HCT116 (cell line): ENCODE results near the gene RTN4RL1. TPM values are rescaled to one million over a fixed set of nuclear protein-coding genes. Genes with fewer than 3 reads are reported as not detected.

Experiments
- ATAC-seq: fragments of 200-7000 bp; cut with Tn5 transposase; 2 replicates; pipeline ENCODE4 v1.9.1; 2020; ENCODE audit warnings: mild to moderate bottlenecking, moderate library complexity
- BruUV-seq: library from RNA; stranded (reverse); fragments of 400-500 nt; replicated peaks from 2 replicates; lab custom pipeline; 2021; lab: Mats Ljungman, UMichigan
- CTCF ChIA-PET: fragments of 300-600 bp; sonication (Branson Sonifier 250); formaldehyde crosslinking; loops from one replicate; lab custom pipeline; 2021; ENCODE audit warnings: antibody characterized with exemption; lab: Charles Lee
- POLR2A ChIA-PET: fragments of 300-600, 350-600 bp; sonication (Branson Sonifier 250); formaldehyde crosslinking; loops from one replicate; lab custom pipeline; 2021; ENCODE audit warnings: antibody characterized with exemption; lab: Charles Lee
- RAD21 ChIA-PET, 2 experiments: fragments of 300-600 bp; sonication (Branson Sonifier 250); formaldehyde crosslinking; loops; one replicate each; lab custom pipeline; 2023; ENCODE audit warnings: low total read pairs in 2 of 2; ENCODE audit not compliant: uncharacterized antibody in 2 of 2, unreplicated experiment in 2 of 2, low non-redundant PET in 1 of 2; lab: Charles Lee
- DNase-seq: peaks from one replicate; pipeline ENCODE4 v3.0.0-alpha.2; 2010; ENCODE audit warnings: low read depth, low spot score
- H2AFZ ChIP-seq: fragments of 200-600 bp; shearing (Covaris generic), sonication (generic); 2 replicates; pipeline ENCODE4 v1.6.1; 2017; ENCODE audit warnings: low read depth, mixed run types, mixed read lengths, antibody characterized with exemption, low read length; ENCODE audit not compliant: poor library complexity, severe bottlenecking
- H3K27ac ChIP-seq: 2 replicates; pipeline ENCODE4 v1.5.1; 2012; ENCODE audit warnings: low read depth, low read length
- H3K27me3 ChIP-seq: fragments of 200-600 bp; sonication (generic); 2 replicates; pipeline ENCODE4 v1.6.1; 2016; ENCODE audit warnings: mixed run types, low read length, mixed read lengths; ENCODE audit not compliant: insufficient read depth
- H3K36me3 ChIP-seq, 2 experiments: fragments of 200-500 bp in 1 of 2; fragments of 200-600 bp in 1 of 2; sonication (Bioruptor generic) in 1 of 2; sonication (generic) in 1 of 2; 2 replicates each; pipeline versions ENCODE4 v1.5.1 to v1.6.1; 2014 to 2016; ENCODE audit warnings: low read length in 2 of 2, inconsistent platforms in 1 of 2, mixed read lengths in 1 of 2, mixed run types in 1 of 2; ENCODE audit not compliant: insufficient read depth in 2 of 2, control insufficient read depth in 1 of 2
- H3K4me1 ChIP-seq, 2 experiments: fragments of 200-600 bp in 1 of 2; sonication (generic) in 1 of 2; 2 replicates each; pipeline versions ENCODE4 v1.5.1 to v1.6.1; 2012 to 2017; ENCODE audit warnings: low read length in 2 of 2, inconsistent platforms in 1 of 2, mild to moderate bottlenecking in 1 of 2, mixed read lengths in 1 of 2, mixed run types in 1 of 2, moderate library complexity in 1 of 2; ENCODE audit not compliant: insufficient read depth in 2 of 2, control insufficient read depth in 1 of 2
- H3K4me2 ChIP-seq: fragments of 200-600 bp; sonication (generic); 2 replicates; pipeline ENCODE4 v1.6.1; 2017; ENCODE audit warnings: mixed run types, low read length, mixed read lengths
- H3K4me3 ChIP-seq, 2 experiments: fragments of 200-600 bp in 1 of 2; sonication (generic) in 1 of 2; replicated peaks in 1 of 2; 2 replicates each; pipeline ENCODE4 v1.5.1; 2011 to 2016; ENCODE audit warnings: low read length in 2 of 2, control low read depth in 1 of 2, low read depth in 1 of 2, mild to moderate bottlenecking in 1 of 2, mixed read lengths in 1 of 2, mixed run types in 1 of 2
- H3K79me2 ChIP-seq: fragments of 200-600 bp; sonication (generic); 2 replicates; pipeline ENCODE4 v1.6.1; 2017; ENCODE audit warnings: mild to moderate bottlenecking, mixed run types, low read length, moderate library complexity, mixed read lengths; ENCODE audit not compliant: insufficient read depth
- H3K9ac ChIP-seq: fragments of 200-600 bp; sonication (generic); 2 replicates; pipeline ENCODE4 v1.6.1; 2016; ENCODE audit warnings: low read length, mixed read lengths
- H3K9me2 ChIP-seq: fragments of 200-600 bp; sonication (generic), shearing (Covaris generic); 2 replicates; pipeline ENCODE4 v1.6.1; 2017; ENCODE audit warnings: mixed run types, mild to moderate bottlenecking, moderate library complexity; ENCODE audit not compliant: insufficient read depth
- H3K9me3 ChIP-seq, 2 experiments: fragments of 200-500 bp in 1 of 2; fragments of 200-600 bp in 1 of 2; sonication (Bioruptor generic) in 1 of 2; sonication (generic) in 1 of 2; 2 replicates each; pipeline ENCODE4 v1.6.1; 2014 to 2017; ENCODE audit warnings: low read length in 2 of 2, mixed read lengths in 2 of 2, inconsistent platforms in 1 of 2, low read depth in 1 of 2, mild to moderate bottlenecking in 1 of 2, mixed run types in 1 of 2, moderate library complexity in 1 of 2; ENCODE audit not compliant: control insufficient read depth in 1 of 2, insufficient read depth in 1 of 2
- H4K20me1 ChIP-seq: fragments of 200-600 bp; sonication (generic), shearing (Covaris generic); 2 replicates; pipeline ENCODE4 v1.6.1; 2017; ENCODE audit warnings: mixed run types, mild to moderate bottlenecking, moderate library complexity; ENCODE audit not compliant: insufficient read depth
- CEBPB ChIP-seq: IDR thresholded peaks from 2 replicates; pipeline ENCODE4 v1.6.1; 2012; ENCODE audit warnings: low read depth
- CTCF ChIP-seq, 3 experiments: fragments of 200-600 bp in 1 of 3; sonication (generic) in 1 of 3; IDR thresholded peaks in 2 of 3; conservative IDR thresholded peaks in 1 of 3; 2 replicates each; pipeline ENCODE4 v1.5.1; 2012 to 2017; ENCODE audit warnings: low read depth in 2 of 3, low read length in 2 of 3, antibody characterized with exemption in 1 of 3, borderline replicate concordance in 1 of 3, control low read depth in 1 of 3, mild to moderate bottlenecking in 1 of 3, mixed read lengths in 1 of 3, mixed run types in 1 of 3, moderate library complexity in 1 of 3; ENCODE audit not compliant: insufficient read depth in 1 of 3
- REST ChIP-seq: IDR thresholded peaks from 2 replicates; pipeline ENCODE4 v1.6.1; 2012; ENCODE audit warnings: low read depth
- intact Hi-C: fragments of 100-400 bp; cut with micrococcal nuclease; formaldehyde crosslinking; loops from 2 replicates; pipeline ENCODE4 v1.10.0; 2022
- total RNA-seq: library from RNA; stranded (reverse); gene quantifications from one replicate; pipeline ENCODE4 v1.2.1, GENCODE V29; 2021; ENCODE audit not compliant: unreplicated experiment

Gene RTN4RL1
- total RNA-seq, 1 experiment from 2014 or later: 3.7 TPM

GRCh38 chr17:2003525-2003924, 21.6 kb downstream of the RTN4RL1 start:
- ChIA-PET POLR2A (no interaction called here), RAD21 (no interaction called here), CTCF (no interaction called here)
- Histone ChIP-seq H3K4me1 (peaks cover 7 to 9% of the 10 kb centered on the region in 2 experiments; a peak in 2 of 4 replicates), H2AFZ (no peak overlapping the region), H3K4me2 (no peak overlapping the region), H4K20me1 (no peaks in the 10 kb centered on the region), H3K27ac (no peak overlapping the region), H3K4me3 (no peak overlapping the region), H3K9ac (no peak overlapping the region), H3K36me3 (no peaks in the 10 kb centered on the region), H3K27me3 (no peaks in the 10 kb centered on the region), H3K79me2 (no peaks in the 10 kb centered on the region), H3K9me2 (no peaks in the 10 kb centered on the region), H3K9me3 (no peaks in the 10 kb centered on the region)
- TF ChIP-seq CTCF (IDR thresholded peaks at IDR 0.05 in 2 of 3, conservative IDR thresholded peaks at IDR 0.05 in 1 of 3; ENCODE audit: borderline replicate concordance in 1 of 3, insufficient read depth in 1 of 3, low read depth in 2 of 3, low read length in 2 of 3): no peak
- TF ChIP-seq REST: no peak
- TF ChIP-seq CEBPB: no peak
- no peak for ATAC-seq
- no peak for DNase-seq
- no TSS peak for BruUV-seq
- intact Hi-C loops: no loop called here
